DMS153 (cell line): Measurements from ENCODE around the gene AVP.

Experiments used
- DNase-seq: peaks from one replicate; lab custom pipeline; 2025; lab: John Stamatoyannopoulos, UW

The AVP gene

DNA sequence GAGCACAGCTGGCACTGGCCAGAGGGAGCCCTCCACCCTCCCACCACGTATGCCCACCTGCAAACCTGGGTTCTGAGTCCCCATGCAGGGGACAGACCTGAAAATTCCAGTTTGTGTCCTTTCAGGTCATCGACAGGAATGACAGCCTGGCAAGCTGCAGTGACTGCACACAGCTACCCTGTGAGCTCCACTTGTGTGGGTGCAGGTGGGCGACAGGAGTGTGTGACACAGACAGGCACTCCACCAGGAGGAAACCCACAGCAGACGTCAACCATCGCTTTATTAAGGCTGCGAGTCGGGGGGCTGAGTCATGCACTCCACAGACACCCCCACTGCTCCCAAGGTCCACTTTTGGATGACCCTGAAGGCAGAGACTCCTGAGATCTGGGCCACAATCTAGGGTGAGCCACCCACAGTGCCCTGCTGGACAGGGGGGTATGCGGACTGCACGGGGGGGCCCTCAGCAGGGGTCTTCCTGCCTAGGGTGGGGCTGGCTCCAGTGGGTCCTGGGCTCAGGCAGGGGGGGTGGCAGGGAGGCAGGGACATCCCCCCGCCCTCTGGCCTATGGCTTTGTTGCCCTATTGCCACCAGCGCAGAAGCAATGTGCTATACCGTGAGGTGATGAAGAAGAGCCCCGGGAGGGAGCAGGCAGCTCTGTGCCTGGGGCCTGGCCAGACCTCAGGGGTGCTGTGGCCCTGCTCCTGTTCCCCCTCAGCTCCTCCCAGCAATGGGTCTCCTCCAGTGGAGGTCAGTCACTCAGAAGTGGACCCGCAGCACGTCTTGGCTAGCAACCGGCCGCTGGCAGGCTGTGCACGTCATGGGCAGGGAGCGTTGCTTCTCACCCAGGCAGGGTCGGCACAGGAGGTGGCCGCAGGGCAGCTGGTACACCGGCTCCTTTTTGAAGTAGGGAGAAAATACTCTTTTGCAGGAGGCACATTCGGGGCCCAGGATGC lies 25.1 kb upstream of the AVP start:
- DNase-seq = no peak

DNA sequence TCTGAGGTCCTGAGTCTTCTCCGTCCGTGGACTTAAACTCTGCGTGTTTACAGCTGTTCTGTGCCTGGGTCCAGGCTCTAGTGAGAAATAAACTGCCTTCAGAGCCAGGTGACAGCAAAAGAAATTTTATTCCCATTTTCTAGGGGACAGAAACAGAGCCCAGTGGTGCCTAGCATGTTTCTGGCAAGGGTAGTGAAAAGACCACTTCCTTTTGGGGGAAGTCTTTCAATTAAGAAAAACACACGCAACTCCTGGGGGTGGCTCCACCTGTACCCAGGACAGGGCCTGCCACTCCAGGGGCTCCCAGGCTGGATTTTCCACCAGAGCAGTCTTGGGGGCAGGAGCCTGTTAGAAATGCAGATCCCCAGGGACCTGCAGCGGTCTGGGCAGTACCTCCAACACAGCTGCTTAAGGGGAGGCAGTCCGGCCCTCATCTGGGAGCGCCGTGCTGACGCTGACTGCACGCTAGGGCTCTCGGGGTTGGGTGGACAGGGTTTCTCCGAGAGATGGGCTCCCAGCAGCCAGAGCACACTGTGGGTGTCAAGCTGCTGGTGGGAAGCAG lies 23.0 kb upstream of the AVP start:
- no peak for DNase-seq

- no peak for DNase-seq
Measured at GRCh38 chr20:3106658-3107463, 22.3 kb upstream of the AVP start.

DNA sequence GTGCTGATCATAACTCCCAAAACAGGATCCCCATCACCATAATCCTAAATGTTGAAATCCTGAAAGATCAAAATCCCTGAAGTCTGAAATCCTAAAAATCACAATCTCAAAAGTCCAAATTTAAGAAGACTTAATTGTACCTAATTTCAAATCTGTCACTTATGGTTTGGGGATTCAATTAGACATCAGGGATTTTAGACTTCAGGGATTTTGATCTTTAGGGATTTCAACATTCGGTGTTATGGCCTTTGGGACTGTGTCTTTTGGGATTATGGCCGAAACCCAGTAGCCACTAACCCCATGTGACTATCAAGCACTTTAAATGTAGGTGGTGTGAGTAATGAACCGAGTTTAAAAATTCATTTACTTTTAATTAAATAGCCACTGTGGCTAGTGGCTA lies 21.7 kb upstream of the AVP start:
- DNase-seq = no peak

- DNase-seq = no peak
Measured at GRCh38 chr20:3105256-3106137, 21.0 kb upstream of the AVP start.

GRCh38 chr20:3103369-3104032 lies 19.0 kb upstream of the AVP start:
- DNase-seq = no peak

- no peak for DNase-seq
Measured at GRCh38 chr20:3102575-3103368, 18.2 kb upstream of the AVP start.

GRCh38 chr20:3101737-3102574 lies 17.4 kb upstream of the AVP start:
- no peak for DNase-seq

DNA sequence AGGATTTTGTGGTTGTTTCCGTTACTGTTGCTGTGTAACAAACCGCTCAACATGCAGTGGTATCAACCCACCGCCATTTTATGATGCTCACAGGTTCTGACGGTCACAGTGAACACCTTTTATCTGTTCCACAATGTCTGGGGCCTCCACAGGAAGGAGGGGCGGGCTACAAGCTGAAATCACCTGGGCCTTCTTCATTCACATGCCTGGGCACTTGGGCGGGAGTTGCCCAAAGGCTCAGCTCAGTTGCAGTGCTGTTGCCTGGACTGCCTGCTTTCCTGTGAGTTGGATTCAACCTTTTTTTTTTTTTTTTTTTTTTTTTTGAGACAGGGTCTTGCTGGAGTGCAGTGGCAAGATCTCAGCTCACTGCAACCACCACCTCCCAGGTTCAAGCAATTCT lies 16.7 kb upstream of the AVP start:
- no peak for DNase-seq

DNA sequence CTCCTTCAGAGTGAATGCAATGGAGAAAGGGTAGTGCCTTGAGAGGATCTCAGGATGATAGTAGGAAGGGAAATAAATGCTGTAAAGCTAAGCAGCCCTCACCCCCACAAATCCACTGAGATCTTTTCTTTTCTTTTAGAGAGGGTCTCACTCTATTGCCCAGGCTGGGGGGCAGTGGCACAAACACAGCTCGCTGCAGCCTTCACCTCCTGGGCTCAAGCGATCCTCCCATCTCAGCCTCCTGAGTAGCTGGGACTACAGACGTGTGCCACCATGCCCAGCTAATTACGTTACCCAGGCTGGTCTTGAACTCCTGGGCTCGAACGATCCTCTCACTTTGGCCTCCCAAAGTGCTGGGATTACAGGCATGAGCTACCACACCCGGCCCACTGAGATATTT lies 16.0 kb upstream of the AVP start:
- DNase-seq = no peak

GRCh38 chr20:3094848-3095629 lies 10.5 kb upstream of the AVP start:
- no peak for DNase-seq

GRCh38 chr20:3093861-3094361 lies 9.4 kb upstream of the AVP start:
- no peak for DNase-seq

GRCh38 chr20:3092611-3093379 lies 8.3 kb upstream of the AVP start:
- DNase-seq = no peak

DNA sequence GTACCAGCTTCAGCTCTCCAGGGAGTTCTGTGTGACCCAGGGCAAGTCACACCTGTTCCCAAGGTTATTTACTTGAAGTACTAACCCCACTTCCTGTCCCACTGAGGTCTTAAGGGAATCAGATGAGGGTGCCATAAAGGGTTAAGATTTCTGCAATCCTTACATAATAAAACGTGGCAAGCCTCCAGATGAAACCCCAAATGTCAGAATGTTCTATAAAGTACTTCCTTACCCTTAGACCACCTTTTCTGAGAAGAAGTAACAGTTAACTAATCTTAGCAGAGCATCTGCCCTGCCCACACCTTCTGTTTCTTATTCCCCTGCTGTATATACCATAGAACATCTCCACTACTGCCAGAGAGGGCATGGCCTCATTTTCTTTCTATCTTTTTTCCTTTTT lies 6.0 kb upstream of the AVP start:
- DNase-seq = no peak

GRCh38 chr20:3088031-3088430 lies 3.5 kb upstream of the AVP start:
- DNase-seq = no peak

GRCh38 chr20:3085571-3086072 lies 1.1 kb upstream of the AVP start:
- DNase-seq = no peak

DNA sequence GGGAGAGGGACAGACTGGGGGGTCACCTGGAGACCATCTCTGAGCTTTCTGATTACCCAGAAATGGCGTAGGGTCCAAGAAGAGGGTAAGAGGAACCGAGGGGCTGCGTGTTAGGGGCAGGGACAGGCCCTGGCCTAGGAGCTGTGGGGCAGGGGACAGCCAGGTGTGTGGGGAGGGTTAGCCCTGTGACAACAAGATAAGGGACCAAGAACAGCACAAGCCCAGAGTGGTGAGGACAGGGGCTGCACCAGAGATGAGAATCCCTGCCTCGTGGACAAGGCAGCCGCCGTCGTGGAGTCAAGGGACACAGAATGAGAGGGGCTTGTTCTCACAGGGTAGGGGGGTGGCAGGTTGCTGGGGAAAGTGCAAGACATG lies 449 bp upstream of the AVP start:
- DNase-seq = no peak
